NCI-H2227 (cell line): ENCODE results near the gene CD34.

Experiments used
- DNase-seq: peaks from one replicate; lab custom pipeline; 2025; ENCODE audit not compliant: unreplicated experiment; lab: John Stamatoyannopoulos, UW

Gene CD34

GRCh38 chr1:207836591-207837347, 74.2 kb downstream of the CD34 start:
- DNase-seq, result no peak

- DNase-seq, result no peak
Observed at GRCh38 chr1:207835958-207836357, 75.0 kb downstream of the CD34 start.

GRCh38 chr1:207833956-207834660, 76.8 kb downstream of the CD34 start:
- no peak for DNase-seq

GRCh38 chr1:207833381-207833780, 77.5 kb downstream of the CD34 start:
- no peak for DNase-seq

- DNase-seq, result no peak
Observed at GRCh38 chr1:207832796-207833195, 78.1 kb downstream of the CD34 start.

GRCh38 chr1:207831517-207832327, 79.2 kb downstream of the CD34 start:
- DNase-seq, result no peak
